PC-3 (cell line): ENCODE results near the gene EXOC6.

Experiments
- CTCF ChIP-seq: fragments of 300-600 bp; sonication (generic); conservative IDR thresholded peaks from 2 replicates; pipeline ENCODE4 v1.5.1; 2017; ENCODE audit warnings: antibody characterized with exemption, low read depth, mild to moderate bottlenecking, low read length
- EZH2phosphoT487 ChIP-seq: fragments of 300-600 bp; sonication (generic); IDR thresholded peaks from 2 replicates; pipeline ENCODE4 v1.6.1; 2018; ENCODE audit warnings: mild to moderate bottlenecking, antibody characterized with exemption, low read length, borderline replicate concordance

- TF ChIP-seq CTCF = no peak
- TF ChIP-seq EZH2phosphoT487 = no peak
Observed at GRCh38 chr10:92849234-92849525, 860 bp downstream of the EXOC6 start.
